Skeletal muscle tissue (tissue), 4 donors: ENCODE results near the gene IBA57. TPM values are rescaled to one million over a fixed set of nuclear protein-coding genes. Genes with fewer than 3 reads are reported as not detected.

Experiments used
- H3K27ac ChIP-seq: one replicate; pipeline ENCODE4 v1.7.0; 2013; ENCODE audit warnings: mild to moderate bottlenecking, low read depth, low read length, inconsistent platforms
- H3K27me3 ChIP-seq, 3 donors: one replicate each; pipeline ENCODE4 v1.7.0; 2013; ENCODE audit warnings: low read length in 3 of 3; ENCODE audit not compliant: control insufficient read depth in 3 of 3, insufficient read depth in 3 of 3
- H3K36me3 ChIP-seq, 3 donors: one replicate each; pipeline ENCODE4 v1.7.0; 2013; ENCODE audit warnings: low read length in 3 of 3; ENCODE audit not compliant: control insufficient read depth in 3 of 3, insufficient read depth in 3 of 3
- H3K4me1 ChIP-seq, 3 donors: one replicate each; pipeline ENCODE4 v1.7.0; 2013; ENCODE audit warnings: low read length in 3 of 3, mild to moderate bottlenecking in 3 of 3; ENCODE audit not compliant: control insufficient read depth in 3 of 3, insufficient read depth in 3 of 3
- H3K4me3 ChIP-seq, 3 donors: one replicate each; pipeline ENCODE4 v1.7.0; 2013; ENCODE audit warnings: low read length in 3 of 3
- H3K9ac ChIP-seq, 3 donors: one replicate each; pipeline ENCODE4 v1.7.0; 2013; ENCODE audit warnings: low read length in 3 of 3, mild to moderate bottlenecking in 3 of 3, moderate library complexity in 2 of 3, low read depth in 1 of 3
- H3K9me3 ChIP-seq, 3 donors: one replicate each; pipeline ENCODE4 v1.7.0; 2013; ENCODE audit warnings: low read length in 3 of 3; ENCODE audit not compliant: control insufficient read depth in 3 of 3
- total RNA-seq: library from RNA; depleted of rRNA; stranded (reverse); fragments of >200 nt; gene quantifications from one replicate; pipeline ENCODE4 v1.2.3, GENCODE V29; 2014
- donor health status: Osteomylitis.

Gene IBA57
- total RNA-seq, 1 donor from 2014 or later: 3.1 TPM

GRCh38 chr1:228155596-228156514 lies 9.7 kb upstream of the IBA57 start:
- no peak overlapping the region for H3K9ac ChIP-seq
- H3K9me3 ChIP-seq: no peaks in the 10 kb centered on the region
- no peak overlapping the region for H3K27ac ChIP-seq
- peaks cover 23 to 31% (median 26%) of the 10 kb centered on the region in 3 donors for H3K27me3 ChIP-seq
- H3K4me3 ChIP-seq: no peak overlapping the region
- peaks cover 10 to 15% (median 14%) of the 10 kb centered on the region in 3 donors for H3K4me1 ChIP-seq
- H3K36me3 ChIP-seq: no peaks in the 10 kb centered on the region

DNA sequence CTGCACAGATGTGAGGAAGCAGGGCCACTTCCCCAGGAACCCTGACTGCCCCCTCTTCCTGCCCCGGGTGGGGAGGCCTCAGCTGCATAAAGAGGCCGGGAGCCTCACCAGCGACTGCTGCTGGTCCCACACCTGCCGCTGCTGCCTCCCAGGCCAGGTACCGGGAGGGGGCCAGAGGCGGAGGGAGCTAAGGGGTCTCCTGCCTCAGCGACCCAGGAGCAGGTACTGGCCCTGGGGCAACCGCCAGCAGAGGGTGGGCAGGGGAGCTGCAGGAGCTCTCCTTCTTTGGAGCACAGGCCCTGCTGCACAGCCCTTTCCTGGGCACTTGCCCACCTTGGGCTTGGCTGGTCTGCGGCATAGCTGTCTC lies 9.1 kb upstream of the IBA57 start:
- H3K4me3 ChIP-seq: peak overlapping the region in 1 of 3 donors; percentile 6
- H3K9ac ChIP-seq: no peak overlapping the region
- no peaks in the 10 kb centered on the region for H3K9me3 ChIP-seq
- no peak overlapping the region for H3K27ac ChIP-seq
- peaks cover 26 to 33% (median 26%) of the 10 kb centered on the region in 3 donors for H3K27me3 ChIP-seq
- peaks cover 8 to 11% (median 9%) of the 10 kb centered on the region in 3 donors for H3K4me1 ChIP-seq
- H3K36me3 ChIP-seq: no peaks in the 10 kb centered on the region

DNA sequence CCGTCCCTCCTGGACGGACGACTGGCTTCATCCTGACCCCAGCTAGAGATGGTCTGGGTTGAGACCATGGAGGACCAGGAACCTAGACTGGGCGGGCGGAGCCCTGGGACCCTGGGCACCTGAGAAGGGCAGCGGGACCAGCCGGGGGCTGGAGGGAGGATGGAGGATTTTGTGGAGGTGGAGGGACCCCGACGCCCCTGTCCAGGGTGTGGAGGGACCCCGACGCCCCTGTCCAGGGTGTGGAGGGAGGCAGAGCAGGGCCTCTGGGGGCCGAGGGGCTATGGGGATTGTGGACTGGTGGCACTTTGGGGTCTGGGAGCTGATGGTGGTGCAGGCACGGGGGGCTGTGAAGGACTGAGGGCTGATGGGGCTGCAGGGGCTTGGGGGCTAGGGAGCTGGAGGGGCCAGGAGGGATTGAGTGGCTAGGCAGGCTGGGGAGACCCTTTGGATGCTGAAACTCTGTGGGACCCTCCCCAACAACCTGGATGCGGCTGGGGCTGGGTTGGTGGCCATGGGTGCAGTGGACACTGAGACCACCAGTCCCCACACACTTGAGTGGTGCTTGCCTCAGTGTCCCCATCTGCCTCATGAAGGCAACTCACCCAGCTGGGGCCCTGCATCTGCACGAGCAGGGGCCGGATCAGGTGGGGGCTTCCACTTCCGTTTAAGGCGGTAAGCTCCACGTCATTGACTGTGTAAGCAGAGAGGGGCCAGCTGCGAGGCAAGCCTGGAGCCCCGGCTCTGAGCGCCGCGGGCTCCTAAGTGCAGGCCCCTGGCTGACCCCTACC lies 8.5 kb upstream of the IBA57 start:
- Histone ChIP-seq H3K36me3 (no peaks in the 10 kb centered on the region), H3K27ac (no peak overlapping the region), H3K9me3 (no peaks in the 10 kb centered on the region), H3K9ac (no peak overlapping the region), H3K4me3 (peak overlapping the region in 1 of 3 donors; percentile 6), H3K27me3 (peaks cover 27 to 40% (median 27%) of the 10 kb centered on the region in 3 donors), H3K4me1 (peaks cover 10 to 13% (median 12%) of the 10 kb centered on the region in 3 donors)

GRCh38 chr1:228157729-228158126 lies 7.9 kb upstream of the IBA57 start:
- Histone ChIP-seq H3K27ac (no peak overlapping the region), H3K9ac (no peak overlapping the region), H3K4me1 (peaks cover 15 to 19% (median 18%) of the 10 kb centered on the region in 3 donors), H3K9me3 (no peaks in the 10 kb centered on the region), H3K36me3 (no peaks in the 10 kb centered on the region), H3K27me3 (peaks cover 27 to 41% (median 28%) of the 10 kb centered on the region in 3 donors), H3K4me3 (no peak overlapping the region)

DNA sequence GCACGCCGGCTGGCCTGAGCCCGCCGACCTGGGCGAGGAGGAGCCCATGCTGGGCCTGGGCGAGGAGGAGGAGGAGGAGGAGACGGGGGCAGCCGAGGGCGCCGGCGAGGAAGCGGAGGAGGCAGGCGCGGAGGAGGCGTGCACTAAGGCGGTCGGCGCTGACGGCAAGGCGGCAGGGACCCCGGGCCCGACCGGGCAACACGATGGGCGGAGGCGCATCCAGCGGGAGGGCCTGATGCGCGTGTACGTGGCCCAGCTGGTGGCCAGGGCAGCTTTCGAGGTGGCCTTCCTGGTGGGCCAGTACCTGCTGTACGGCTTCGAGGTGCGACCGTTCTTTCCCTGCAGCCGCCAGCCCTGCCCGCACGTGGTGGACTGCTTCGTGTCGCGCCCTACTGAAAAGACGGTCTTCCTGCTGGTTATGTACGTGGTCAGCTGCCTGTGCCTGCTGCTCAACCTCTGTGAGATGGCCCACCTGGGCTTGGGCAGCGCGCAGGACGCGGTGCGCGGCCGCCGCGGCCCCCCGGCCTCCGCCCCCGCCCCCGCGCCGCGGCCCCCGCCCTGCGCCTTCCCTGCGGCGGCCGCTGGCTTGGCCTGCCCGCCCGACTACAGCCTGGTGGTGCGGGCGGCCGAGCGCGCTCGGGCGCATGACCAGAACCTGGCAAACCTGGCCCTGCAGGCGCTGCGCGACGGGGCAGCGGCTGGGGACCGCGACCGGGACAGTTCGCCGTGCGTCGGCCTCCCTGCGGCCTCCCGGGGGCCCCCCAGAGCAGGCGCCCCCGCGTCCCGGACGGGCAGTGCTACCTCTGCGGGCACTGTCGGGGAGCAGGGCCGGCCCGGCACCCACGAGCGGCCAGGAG lies 7.2 kb upstream of the IBA57 start:
- Histone ChIP-seq H3K9ac (peak overlapping the region in 1 of 3 donors; percentile 40), H3K9me3 (no peaks in the 10 kb centered on the region), H3K27me3 (peaks cover 27 to 41% (median 28%) of the 10 kb centered on the region in 3 donors), H3K4me3 (peak overlapping the region in 1 of 3 donors; percentile 13), H3K27ac (no peak overlapping the region), H3K36me3 (no peaks in the 10 kb centered on the region), H3K4me1 (peaks cover 19 to 26% (median 25%) of the 10 kb centered on the region in 3 donors)

GRCh38 chr1:228159008-228159665 lies 6.5 kb upstream of the IBA57 start:
- Histone ChIP-seq H3K27ac (no peak overlapping the region), H3K36me3 (no peaks in the 10 kb centered on the region), H3K4me3 (no peak overlapping the region), H3K4me1 (peaks cover 27 to 33% (median 32%) of the 10 kb centered on the region in 3 donors), H3K9me3 (no peaks in the 10 kb centered on the region), H3K9ac (peak overlapping the region in 1 of 3 donors; percentile 40), H3K27me3 (peaks cover 27 to 41% (median 28%) of the 10 kb centered on the region in 3 donors)

GRCh38 chr1:228160201-228160761 lies 5.3 kb upstream of the IBA57 start:
- Histone ChIP-seq H3K36me3 (no peaks in the 10 kb centered on the region), H3K4me3 (no peak overlapping the region), H3K27me3 (peaks cover 27 to 41% (median 28%) of the 10 kb centered on the region in 3 donors), H3K27ac (no peak overlapping the region), H3K9me3 (no peaks in the 10 kb centered on the region), H3K4me1 (peaks cover 31 to 44% (median 44%) of the 10 kb centered on the region in 3 donors), H3K9ac (no peak overlapping the region)

- Histone ChIP-seq H3K27ac (no peak overlapping the region), H3K36me3 (no peaks in the 10 kb centered on the region), H3K27me3 (peaks cover 21 to 41% (median 28%) of the 10 kb centered on the region in 3 donors), H3K9ac (no peak overlapping the region), H3K9me3 (no peaks in the 10 kb centered on the region), H3K4me3 (no peak overlapping the region), H3K4me1 (peaks cover 33 to 46% (median 46%) of the 10 kb centered on the region in 3 donors)
These were observed 4.2 kb upstream of the IBA57 start for GRCh38 chr1:228161362-228161761.

GRCh38 chr1:228161866-228162265 lies 3.7 kb upstream of the IBA57 start:
- Histone ChIP-seq H3K9me3 (no peaks in the 10 kb centered on the region), H3K4me3 (no peak overlapping the region), H3K27me3 (peaks cover 21 to 41% (median 26%) of the 10 kb centered on the region in 3 donors), H3K4me1 (peaks cover 38 to 51% (median 51%) of the 10 kb centered on the region in 3 donors), H3K27ac (no peak overlapping the region), H3K9ac (no peak overlapping the region), H3K36me3 (no peaks in the 10 kb centered on the region)
